ENCODE data around the gene SIPA1L3.
"Not testable (repeated sequence)": the region's sequence is repeated elsewhere in the genome, so short reads cannot be mapped to it uniquely, and the experiment has no call there.

SIPA1L3 gene

GRCh38 chr19:38022791-38023670, 116.0 kb downstream of the SIPA1L3 start:
- DNase-seq (ENCODE audit: low spot score), result no peak
- no peak for TF ChIP-seq CTCF (conservative IDR thresholded peaks at IDR 0.05; ENCODE audit: low read depth)
- peak overlapping the region; percentile 21 for H3K27ac ChIP-seq
- CTCF ChIA-PET, result interaction anchor here (0.5 kb wide), 1 partner anchor 245 kb away, joined by 3 read pairs; no protein-coding TSS in a partner anchor
- POLR2A ChIA-PET (ENCODE audit: low non-redundant PET), result no interaction called here

DNA sequence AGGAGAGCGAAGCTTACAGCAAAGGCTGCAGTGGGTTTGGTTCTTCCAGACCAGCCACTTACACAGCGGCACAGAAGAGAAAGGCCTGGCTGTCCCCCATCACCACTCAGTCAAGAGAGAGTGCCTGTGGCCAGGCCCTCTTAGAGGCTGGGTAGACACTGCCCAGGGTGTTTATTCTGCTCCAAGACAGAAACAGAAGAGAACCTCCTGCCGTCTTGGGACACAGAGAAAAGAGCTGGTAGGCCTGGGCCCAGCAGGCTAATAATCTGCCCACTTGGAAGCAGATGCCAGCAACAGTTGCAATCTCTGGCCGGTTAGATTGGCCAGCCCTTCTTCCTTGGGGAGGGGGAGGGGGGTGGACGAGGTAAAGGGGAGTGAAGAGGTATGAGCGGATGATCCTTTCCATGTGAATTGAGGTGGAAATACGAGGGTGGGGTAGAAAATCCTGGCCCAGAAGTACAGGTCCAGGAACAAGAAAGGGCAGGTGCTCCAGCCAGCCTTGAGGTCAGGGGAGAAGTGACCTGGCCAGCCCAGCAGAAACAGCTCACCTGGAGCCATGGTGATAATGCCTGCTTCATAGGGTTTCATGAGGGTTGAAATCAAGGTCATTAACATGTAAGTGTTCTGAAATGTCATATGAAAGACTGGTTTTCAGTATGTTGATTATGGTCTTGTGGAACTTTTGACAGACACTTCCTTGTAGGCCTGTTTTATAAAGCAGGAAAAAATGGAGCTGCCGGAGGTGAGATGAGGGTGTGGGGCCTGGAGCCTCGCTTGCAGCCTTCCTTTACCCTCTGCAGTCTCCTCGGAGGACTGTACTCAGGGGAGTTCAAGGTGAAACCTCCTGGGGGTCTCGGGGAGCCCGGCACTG, 116.9 kb downstream of the SIPA1L3 start:
- ChIA-PET POLR2A (ENCODE audit: low non-redundant PET) (no interaction called here), CTCF (interaction anchor here (0.6 kb wide), 1 partner anchor 12 kb away, joined by 3 read pairs; no protein-coding TSS in a partner anchor)
- H3K27ac ChIP-seq, result peak overlapping the region; percentile 21
- no peak for TF ChIP-seq CTCF (conservative IDR thresholded peaks at IDR 0.05; ENCODE audit: low read depth)
- DNase-seq (ENCODE audit: low spot score), result no peak

DNA sequence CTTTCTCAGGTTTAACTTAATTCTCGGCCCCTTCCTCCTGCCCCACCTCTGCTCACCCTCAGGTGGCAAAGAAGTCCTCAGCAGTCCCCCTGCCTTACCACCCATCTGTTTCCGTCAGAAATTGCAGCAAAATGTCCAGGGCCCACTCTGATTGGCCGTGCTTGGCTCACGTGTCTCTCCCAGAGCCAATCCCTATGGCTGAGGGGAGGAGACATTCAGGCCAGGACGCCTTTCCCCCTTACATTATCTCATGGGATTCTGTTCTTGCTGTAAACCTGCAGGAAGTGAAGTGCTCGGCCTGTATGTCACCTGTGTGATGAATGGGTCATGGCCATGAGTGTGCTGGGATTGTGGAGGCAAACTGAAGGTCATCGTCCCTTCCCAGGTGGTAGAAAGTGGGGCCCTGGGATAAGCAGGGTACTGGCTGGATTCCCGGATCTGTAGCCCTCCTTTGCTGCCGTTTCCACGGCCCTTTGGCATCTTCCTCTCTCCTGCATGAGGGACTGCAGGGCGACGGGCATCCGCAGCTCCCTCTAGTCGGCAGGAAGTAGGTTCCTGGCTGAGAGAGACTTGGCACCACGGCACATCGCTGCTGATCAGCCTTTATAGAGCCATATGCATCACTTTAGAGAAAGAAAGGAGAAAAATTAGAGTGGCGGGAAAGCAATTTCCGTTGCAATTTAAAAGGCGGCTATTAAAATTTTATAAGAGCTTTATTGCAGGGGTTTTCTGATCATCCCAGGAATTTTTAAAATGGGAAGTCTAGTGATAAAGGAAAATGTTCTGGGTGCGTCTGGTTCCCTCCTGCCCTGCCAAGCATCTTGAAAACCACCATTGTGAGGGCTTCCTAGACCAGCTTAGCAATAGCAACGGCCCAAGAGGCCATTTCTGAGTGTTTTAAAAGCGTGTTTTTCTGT, 118.2 kb downstream of the SIPA1L3 start:
- H3K27ac ChIP-seq, result peak overlapping the region; percentile 46
- no peak for TF ChIP-seq CTCF (conservative IDR thresholded peaks at IDR 0.05; ENCODE audit: low read depth)
- POLR2A ChIA-PET (ENCODE audit: low non-redundant PET), result no interaction called here
- CTCF ChIA-PET, result interaction anchor here (0.6 kb wide), 1 partner anchor 10 kb away, joined by 3 read pairs; no protein-coding TSS in a partner anchor
- DNase-seq (ENCODE audit: low spot score), result no peak

- H3K27ac ChIP-seq, result 0 out of 2 replicates have a peak overlapping the region, but pooled peaks have one; percentile 25
- TF ChIP-seq CTCF (conservative IDR thresholded peaks at IDR 0.05; ENCODE audit: low read depth), result no peak
- ChIA-PET POLR2A (ENCODE audit: low non-redundant PET) (no interaction called here), CTCF (no interaction called here)
- DNase-seq (ENCODE audit: low spot score), result no peak
These were observed 118.9 kb downstream of the SIPA1L3 start for GRCh38 chr19:38025909-38026307.

GRCh38 chr19:38028913-38029510, 122.0 kb downstream of the SIPA1L3 start:
- TF ChIP-seq CTCF (conservative IDR thresholded peaks at IDR 0.05; ENCODE audit: low read depth), result no peak
- ChIA-PET CTCF (no interaction called here), POLR2A (ENCODE audit: low non-redundant PET) (no interaction called here)
- no peak for DNase-seq (ENCODE audit: low spot score)
- peak overlapping the region; percentile 3; the same call in 1 of the 2 replicates for H3K27ac ChIP-seq

- DNase-seq (ENCODE audit: low spot score); H3K27ac ChIP-seq: not testable (repeated sequence)
- POLR2A ChIA-PET (ENCODE audit: low non-redundant PET), result interaction anchor here (0.6 kb wide), 1 partner anchor 29 kb away, joined by 5 read pairs; no protein-coding TSS in a partner anchor
- CTCF ChIA-PET, result interaction anchor here (0.7 kb wide), 1 partner anchor 113 kb away, joined by 6 read pairs; no protein-coding TSS in a partner anchor
These were observed 123.0 kb downstream of the SIPA1L3 start for GRCh38 chr19:38030001-38030400.

Data from RWPE1 (cell line).